ENCODE results near the gene CUX1.

Gene CUX1

DNA sequence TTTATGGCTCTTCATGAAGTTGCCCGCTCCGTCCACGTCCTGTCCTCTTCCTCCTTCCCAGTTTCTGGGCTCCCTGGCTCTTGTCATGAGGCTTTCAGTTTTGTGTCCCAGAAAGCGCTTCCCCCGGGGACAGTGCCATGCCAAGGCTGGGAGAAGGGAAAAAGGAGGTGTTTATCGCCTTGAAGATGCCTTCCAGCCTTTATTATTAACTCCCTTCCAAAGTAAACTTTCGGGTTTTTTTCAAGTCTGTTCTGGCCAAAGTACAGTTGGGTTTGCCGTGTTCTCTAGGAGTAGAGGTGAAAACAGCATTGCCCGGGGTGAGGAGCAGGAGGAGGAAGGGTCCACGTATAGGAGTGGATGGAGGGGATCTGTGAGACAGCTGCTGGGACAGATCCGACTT is 117.2 kb downstream of the CUX1 start:
- no peaks in the 10 kb centered on the region for H3K36me3 ChIP-seq (ENCODE audit: insufficient read depth, low read length)
- 0 out of 2 replicates have a peak, but pooled peaks cover 2% of the 10 kb centered on the region for H3K9me3 ChIP-seq (ENCODE audit: control insufficient read depth, insufficient read depth, low read length)
- H3K4me1 ChIP-seq (ENCODE audit: insufficient read depth, low read length) = peaks cover 52% of the 10 kb centered on the region
- no peak overlapping the region for H3K9ac ChIP-seq (ENCODE audit: low read depth, low read length)

DNA sequence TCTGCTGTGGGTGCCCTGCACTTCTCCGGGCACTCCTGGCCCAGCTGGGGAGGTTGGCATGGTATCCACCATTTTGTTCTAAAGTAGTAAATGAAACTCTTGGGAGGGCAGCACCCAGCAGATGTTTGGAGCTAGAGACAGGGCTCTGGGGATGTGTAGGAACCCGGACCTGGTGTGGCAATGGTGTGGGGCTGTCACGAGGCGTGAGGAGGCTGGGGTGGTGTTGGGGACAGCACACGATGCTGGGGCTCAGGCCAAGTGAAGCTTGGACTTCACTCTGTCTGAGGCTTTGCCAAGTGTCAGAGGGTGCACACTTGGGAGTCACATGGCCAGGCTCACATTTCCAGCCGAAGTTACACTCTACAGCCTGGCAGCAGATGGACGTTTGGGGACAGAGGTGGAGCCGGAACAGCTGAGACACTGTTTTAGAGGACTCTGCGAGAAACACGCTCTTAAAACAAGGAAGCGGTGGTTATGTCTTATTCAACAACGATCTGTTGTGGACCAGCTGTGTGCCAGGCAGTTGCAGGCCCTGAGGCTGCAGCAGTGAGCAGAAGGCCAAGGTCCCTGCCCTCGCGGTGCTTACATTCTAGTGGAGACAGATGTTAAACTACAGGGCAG is 118.2 kb downstream of the CUX1 start:
- Histone ChIP-seq H3K9me3 (ENCODE audit: control insufficient read depth, insufficient read depth, low read length) (0 out of 2 replicates have a peak, but pooled peaks cover 2% of the 10 kb centered on the region), H3K9ac (ENCODE audit: low read depth, low read length) (no peak overlapping the region), H3K4me1 (ENCODE audit: insufficient read depth, low read length) (peaks cover 57% of the 10 kb centered on the region), H3K36me3 (ENCODE audit: insufficient read depth, low read length) (no peaks in the 10 kb centered on the region)

GRCh38 chr7:101936223-101936610 is 118.8 kb downstream of the CUX1 start:
- H3K4me1 ChIP-seq (ENCODE audit: insufficient read depth, low read length) = peaks cover 61% of the 10 kb centered on the region
- no peaks in the 10 kb centered on the region for H3K36me3 ChIP-seq (ENCODE audit: insufficient read depth, low read length)
- peak overlapping the region; percentile 45 for H3K9ac ChIP-seq (ENCODE audit: low read depth, low read length)
- H3K9me3 ChIP-seq (ENCODE audit: control insufficient read depth, insufficient read depth, low read length) = 0 out of 2 replicates have a peak, but pooled peaks cover 2% of the 10 kb centered on the region

- Histone ChIP-seq H3K4me1 (ENCODE audit: insufficient read depth, low read length) (peaks cover 62% of the 10 kb centered on the region), H3K9me3 (ENCODE audit: control insufficient read depth, insufficient read depth, low read length) (0 out of 2 replicates have a peak, but pooled peaks cover 2% of the 10 kb centered on the region), H3K36me3 (ENCODE audit: insufficient read depth, low read length) (no peaks in the 10 kb centered on the region), H3K9ac (ENCODE audit: low read depth, low read length) (peak overlapping the region; percentile 45)
Measured at GRCh38 chr7:101936611-101937231, 119.3 kb downstream of the CUX1 start.

GRCh38 chr7:101937717-101938514 is 120.5 kb downstream of the CUX1 start:
- 0 out of 2 replicates have a peak, but pooled peaks cover 2% of the 10 kb centered on the region for H3K9me3 ChIP-seq (ENCODE audit: control insufficient read depth, insufficient read depth, low read length)
- peaks cover 59% of the 10 kb centered on the region for H3K4me1 ChIP-seq (ENCODE audit: insufficient read depth, low read length)
- H3K36me3 ChIP-seq (ENCODE audit: insufficient read depth, low read length) = no peaks in the 10 kb centered on the region
- H3K9ac ChIP-seq (ENCODE audit: low read depth, low read length) = no peak overlapping the region

- peaks cover 46% of the 10 kb centered on the region for H3K4me1 ChIP-seq (ENCODE audit: insufficient read depth, low read length)
- no peak overlapping the region for H3K9ac ChIP-seq (ENCODE audit: low read depth, low read length)
- H3K9me3 ChIP-seq (ENCODE audit: control insufficient read depth, insufficient read depth, low read length) = 0 out of 2 replicates have a peak, but pooled peaks cover 2% of the 10 kb centered on the region
- H3K36me3 ChIP-seq (ENCODE audit: insufficient read depth, low read length) = no peaks in the 10 kb centered on the region
Measured at GRCh38 chr7:101939136-101939695, 121.8 kb downstream of the CUX1 start.

DNA sequence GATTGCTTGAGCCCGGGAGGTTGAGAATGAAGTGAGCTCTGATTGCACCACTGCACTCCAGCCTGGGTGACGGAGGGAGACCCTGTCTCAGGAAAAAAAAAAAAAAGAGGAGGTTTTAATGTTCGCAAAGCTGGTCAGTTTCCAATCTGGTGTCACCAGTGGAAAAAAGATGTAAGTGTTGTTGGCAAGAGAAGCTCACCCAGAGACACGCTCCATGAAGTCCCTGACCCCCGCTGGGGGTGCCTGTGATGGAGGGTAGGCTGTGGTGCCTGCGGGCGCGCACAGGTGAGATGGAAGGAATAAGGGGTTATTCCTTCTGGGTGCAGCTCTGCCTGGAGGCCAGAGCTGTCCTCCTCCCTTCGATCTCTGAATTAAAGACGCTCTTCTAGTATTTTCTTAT is 122.7 kb downstream of the CUX1 start:
- peaks cover 39% of the 10 kb centered on the region for H3K4me1 ChIP-seq (ENCODE audit: insufficient read depth, low read length)
- no peaks in the 10 kb centered on the region for H3K36me3 ChIP-seq (ENCODE audit: insufficient read depth, low read length)
- no peak overlapping the region for H3K9ac ChIP-seq (ENCODE audit: low read depth, low read length)

GRCh38 chr7:101940830-101941229 is 123.4 kb downstream of the CUX1 start:
- Histone ChIP-seq H3K36me3 (ENCODE audit: insufficient read depth, low read length) (no peaks in the 10 kb centered on the region), H3K4me1 (ENCODE audit: insufficient read depth, low read length) (peaks cover 33% of the 10 kb centered on the region), H3K9me3 (ENCODE audit: control insufficient read depth, insufficient read depth, low read length) (0 out of 2 replicates have a peak, but pooled peaks cover 2% of the 10 kb centered on the region), H3K9ac (ENCODE audit: low read depth, low read length) (peak overlapping the region; percentile 19; the same call in 1 of the 2 replicates)

More for the DNA sequence above, 122.7 kb downstream of the CUX1 start:
- 0 out of 2 replicates have a peak, but pooled peaks cover 2% of the 10 kb centered on the region for H3K9me3 ChIP-seq (ENCODE audit: control insufficient read depth, insufficient read depth, low read length)

GRCh38 chr7:101941481-101942383 is 124.3 kb downstream of the CUX1 start:
- peaks cover 28% of the 10 kb centered on the region for H3K4me1 ChIP-seq (ENCODE audit: insufficient read depth, low read length)
- 0 out of 2 replicates have a peak, but pooled peaks cover 2% of the 10 kb centered on the region for H3K9me3 ChIP-seq (ENCODE audit: control insufficient read depth, insufficient read depth, low read length)
- no peaks in the 10 kb centered on the region for H3K36me3 ChIP-seq (ENCODE audit: insufficient read depth, low read length)
- H3K9ac ChIP-seq (ENCODE audit: low read depth, low read length) = peak overlapping the region; percentile 19; the same call in 1 of the 2 replicates

GRCh38 chr7:101942603-101943210 is 125.3 kb downstream of the CUX1 start:
- Histone ChIP-seq H3K36me3 (ENCODE audit: insufficient read depth, low read length) (no peaks in the 10 kb centered on the region), H3K4me1 (ENCODE audit: insufficient read depth, low read length) (peaks cover 31% of the 10 kb centered on the region), H3K9me3 (ENCODE audit: control insufficient read depth, insufficient read depth, low read length) (0 out of 2 replicates have a peak, but pooled peaks cover 2% of the 10 kb centered on the region), H3K9ac (ENCODE audit: low read depth, low read length) (no peak overlapping the region)

DNA sequence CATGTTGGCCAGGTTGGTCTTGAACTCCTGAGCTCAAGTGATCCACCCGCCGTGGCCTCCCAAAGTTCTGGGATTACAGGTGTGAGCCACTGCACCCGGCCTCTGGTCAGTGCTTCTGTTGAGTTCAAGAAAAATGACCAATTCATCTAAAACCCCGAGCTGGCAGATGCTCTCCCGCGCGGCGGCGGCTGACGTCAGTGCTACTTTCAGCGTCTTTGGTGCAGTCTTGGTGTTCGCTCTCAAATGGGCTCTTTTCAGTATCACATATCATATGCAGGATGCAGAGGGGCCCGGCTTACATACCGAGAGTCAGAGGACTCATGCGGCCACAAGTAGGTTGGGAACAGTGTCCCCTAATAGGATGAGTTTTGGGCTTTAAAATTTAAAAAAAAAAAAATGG is 125.9 kb downstream of the CUX1 start:
- H3K9me3 ChIP-seq (ENCODE audit: control insufficient read depth, insufficient read depth, low read length) = 0 out of 2 replicates have a peak, but pooled peaks cover 2% of the 10 kb centered on the region
- H3K9ac ChIP-seq (ENCODE audit: low read depth, low read length) = no peak overlapping the region
- no peaks in the 10 kb centered on the region for H3K36me3 ChIP-seq (ENCODE audit: insufficient read depth, low read length)
- H3K4me1 ChIP-seq (ENCODE audit: insufficient read depth, low read length) = peaks cover 31% of the 10 kb centered on the region

DNA sequence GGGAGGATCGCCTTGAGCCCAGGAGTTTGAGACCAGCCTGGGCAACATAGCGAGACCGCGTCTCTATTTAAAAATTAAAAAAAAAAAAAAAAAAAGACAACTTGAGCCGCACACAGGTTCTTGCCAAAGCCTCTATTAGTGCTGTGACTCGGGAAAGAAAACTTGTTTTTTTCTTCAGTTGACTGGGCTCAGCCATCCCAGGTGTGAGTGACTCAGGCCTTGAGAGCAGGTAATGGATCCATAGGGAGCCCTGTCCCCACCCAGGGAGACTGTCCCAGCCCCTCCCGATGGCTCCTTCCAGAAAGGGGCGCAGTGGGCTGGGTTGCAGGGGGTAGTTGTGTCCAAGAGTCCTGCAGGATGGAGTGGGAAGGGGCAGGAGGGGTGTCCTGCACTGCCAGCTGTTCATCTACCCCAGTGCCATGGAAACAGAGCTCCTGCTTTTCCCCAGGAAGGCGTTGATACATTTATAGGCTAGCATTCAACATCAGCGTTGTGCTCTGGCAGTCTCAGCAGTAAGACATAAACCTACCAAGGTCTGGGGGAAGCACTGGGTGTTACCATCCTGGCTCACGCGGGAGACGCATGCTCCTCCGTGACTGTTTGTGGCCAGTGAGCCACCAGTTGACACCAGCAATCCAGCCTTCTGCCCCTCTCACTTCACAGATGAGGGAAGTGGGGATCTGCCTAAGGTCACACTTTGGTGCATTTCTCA is 126.6 kb downstream of the CUX1 start:
- Histone ChIP-seq H3K9ac (ENCODE audit: low read depth, low read length) (no peak overlapping the region), H3K36me3 (ENCODE audit: insufficient read depth, low read length) (no peaks in the 10 kb centered on the region), H3K9me3 (ENCODE audit: control insufficient read depth, insufficient read depth, low read length) (0 out of 2 replicates have a peak, but pooled peaks cover 2% of the 10 kb centered on the region), H3K4me1 (ENCODE audit: insufficient read depth, low read length) (peaks cover 31% of the 10 kb centered on the region)
